ENCODE results near the gene CHCHD2.
"Not testable (repeated sequence)": the region's sequence is repeated elsewhere in the genome, so short reads cannot be mapped to it uniquely, and the experiment has no call there.

The CHCHD2 gene

GRCh38 chr7:56083150-56083785 lies 23.0 kb downstream of the CHCHD2 start:
- DNase-seq (ENCODE audit: low read depth) = no peak

GRCh38 chr7:56081626-56082340 lies 24.5 kb downstream of the CHCHD2 start:
- no peak for DNase-seq (ENCODE audit: low read depth)

- not testable (repeated sequence) for DNase-seq (ENCODE audit: low read depth)
Measured at GRCh38 chr7:56080726-56081435, 25.4 kb downstream of the CHCHD2 start.

GRCh38 chr7:56079450-56080185 lies 26.7 kb downstream of the CHCHD2 start:
- DNase-seq (ENCODE audit: low read depth) = peak; percentile 13

GRCh38 chr7:56078196-56078595 lies 28.1 kb downstream of the CHCHD2 start:
- DNase-seq (ENCODE audit: low read depth) = no peak

- DNase-seq (ENCODE audit: low read depth) = no peak
Measured at GRCh38 chr7:56077681-56078080, 28.6 kb downstream of the CHCHD2 start.

GRCh38 chr7:56074371-56074791 lies 31.9 kb downstream of the CHCHD2 start:
- peak; percentile 73 for DNase-seq (ENCODE audit: low read depth)

GRCh38 chr7:56066376-56066775 lies 39.9 kb downstream of the CHCHD2 start:
- DNase-seq (ENCODE audit: low read depth) = not testable (repeated sequence)

- DNase-seq (ENCODE audit: low read depth) = peak; percentile 85
Measured at GRCh38 chr7:56063882-56064625, 42.2 kb downstream of the CHCHD2 start, which contains the start of gene SUMF2. Gene SUMF2, plus strand, starts transcription at chr7:56064286. Its CDS starts 26 bp downstream, at chr7:56064312.

GRCh38 chr7:56063500-56063881 lies 42.8 kb downstream of the CHCHD2 start:
- DNase-seq (ENCODE audit: low read depth) = no peak

GRCh38 chr7:56062382-56062781 lies 43.9 kb downstream of the CHCHD2 start:
- DNase-seq (ENCODE audit: low read depth) = peak; percentile 91

- no peak for DNase-seq (ENCODE audit: low read depth)
Measured at GRCh38 chr7:56053993-56054392, 52.3 kb downstream of the CHCHD2 start.

GRCh38 chr7:56053379-56053778 lies 52.9 kb downstream of the CHCHD2 start:
- no peak for DNase-seq (ENCODE audit: low read depth)

Measured in amniotic epithelial cell (primary cell).